HEK293 (cell line): ENCODE measurements around the gene EDA2R.

Experiments used
- CTCF ChIA-PET: fragments of 350-600 bp; formaldehyde crosslinking; extraction: SDS; loops from one replicate; lab custom pipeline; 2021; ENCODE audit warnings: antibody characterized with exemption; lab: Yijun Ruan, JAX
- POLR2A ChIA-PET: fragments of 300-600 bp; formaldehyde crosslinking; extraction: SDS; loops from one replicate; lab custom pipeline; 2020; ENCODE audit warnings: antibody characterized with exemption, inconsistent platforms; lab: Yijun Ruan, JAX
- H3K27ac ChIP-seq: fragments of 200-500 bp; sonication (Bioruptor generic); 2 replicates; pipeline ENCODE4 v1.5.1; 2014; ENCODE audit warnings: low read depth, low read length, control low read depth, inconsistent platforms; ENCODE audit errors: extremely low read depth
- H3K36me3 ChIP-seq, 2 experiments: fragments of 200-500 bp in 1 of 2; sonication (Bioruptor generic) in 1 of 2; 1 replicate in 1 of 2; 2 replicates in 1 of 2; pipeline ENCODE4 v1.5.1; 2014 to 2017; ENCODE audit warnings: inconsistent platforms in 2 of 2, low read length in 2 of 2; ENCODE audit not compliant: control insufficient read depth in 2 of 2, insufficient read depth in 1 of 2
- H3K4me1 ChIP-seq: fragments of 200-500 bp; sonication (Bioruptor generic); 2 replicates; pipeline ENCODE4 v1.5.1; 2014; ENCODE audit warnings: mild to moderate bottlenecking, low read length, inconsistent platforms; ENCODE audit not compliant: control insufficient read depth, insufficient read depth
- H3K4me3 ChIP-seq: 2 replicates; pipeline ENCODE4 v1.5.1; 2011; ENCODE audit warnings: low read depth, mild to moderate bottlenecking, control low read depth, low read length, moderate library complexity
- H3K9me3 ChIP-seq: fragments of 200-500 bp; sonication (Bioruptor generic); 2 replicates; pipeline ENCODE4 v1.5.1; 2014; ENCODE audit warnings: low read depth, low read length, inconsistent platforms; ENCODE audit not compliant: control insufficient read depth, insufficient read depth
- FEZF1 ChIP-seq: fragments of 450-650 bp; formaldehyde crosslinking; IDR thresholded peaks from 2 replicates; pipeline ENCODE4 v1.5.1; 2016; ENCODE audit warnings: missing biosample characterization, missing genetic modification characterization
- IKZF3 ChIP-seq: fragments of 450-650 bp; IDR thresholded peaks from 2 replicates; pipeline ENCODE4 v1.5.0; 2018; ENCODE audit warnings: missing biosample characterization, mild to moderate bottlenecking, missing genetic modification characterization, moderate library complexity
- MEIS1 ChIP-seq: sonication (generic); formaldehyde crosslinking; IDR thresholded peaks from 2 replicates; pipeline ENCODE4 v1.8.1; 2022; ENCODE audit warnings: missing genetic modification reagents, mild to moderate bottlenecking, borderline replicate concordance
- MYNN ChIP-seq: fragments of 450-650 bp; formaldehyde crosslinking; IDR thresholded peaks from 2 replicates; pipeline ENCODE4 v1.5.1; 2016; ENCODE audit warnings: missing biosample characterization, missing genetic modification characterization, borderline replicate concordance
- PRDM2 ChIP-seq: fragments of 450-650 bp; formaldehyde crosslinking; IDR thresholded peaks from 2 replicates; pipeline ENCODE4 v1.5.1; 2016; ENCODE audit warnings: missing biosample characterization, missing genetic modification characterization, borderline replicate concordance
- ZBTB21 ChIP-seq: fragments of 450-650 bp; formaldehyde crosslinking; IDR thresholded peaks from 2 replicates; pipeline ENCODE4 v1.5.1; 2017; ENCODE audit warnings: missing biosample characterization, missing genetic modification characterization
- ZBTB49 ChIP-seq: fragments of 450-650 bp; formaldehyde crosslinking; IDR thresholded peaks from 2 replicates; pipeline ENCODE4 v1.5.1; 2016; ENCODE audit warnings: missing biosample characterization, missing genetic modification characterization, low read depth
- ZFP3 ChIP-seq: fragments of 450-650 bp; formaldehyde crosslinking; IDR thresholded peaks from 2 replicates; pipeline ENCODE4 v1.5.1; 2016; ENCODE audit warnings: low read depth, missing biosample characterization, missing genetic modification characterization
- ZNF24 ChIP-seq: fragments of 450-650 bp; formaldehyde crosslinking; IDR thresholded peaks from 2 replicates; pipeline ENCODE4 v1.5.1; 2016; ENCODE audit warnings: missing biosample characterization, missing genetic modification characterization
- ZNF362 ChIP-seq: fragments of 450-650 bp; formaldehyde crosslinking; IDR thresholded peaks from 2 replicates; pipeline ENCODE4 v1.5.1; 2016; ENCODE audit warnings: missing biosample characterization, missing genetic modification characterization
- ZNF510 ChIP-seq: fragments of 450-650 bp; formaldehyde crosslinking; IDR thresholded peaks from 2 replicates; pipeline ENCODE4 v1.5.1; 2018; ENCODE audit warnings: mild to moderate bottlenecking, missing genetic modification characterization, missing biosample characterization; ENCODE audit not compliant: insufficient replicate concordance
- ZNF544 ChIP-seq: fragments of 450-650 bp; formaldehyde crosslinking; IDR thresholded peaks from 2 replicates; pipeline ENCODE4 v1.5.0; 2017; ENCODE audit warnings: missing biosample characterization, missing genetic modification characterization
- ZNF555 ChIP-seq: fragments of 450-650 bp; formaldehyde crosslinking; conservative IDR thresholded peaks from 2 replicates; pipeline ENCODE4 v1.5.1; 2017; ENCODE audit warnings: missing biosample characterization, mild to moderate bottlenecking, missing genetic modification characterization, inconsistent platforms
- ZNF610 ChIP-seq: fragments of 450-650 bp; formaldehyde crosslinking; IDR thresholded peaks from 2 replicates; pipeline ENCODE4 v1.5.1; 2016; ENCODE audit warnings: missing biosample characterization, missing genetic modification characterization, borderline replicate concordance
- ZNF639 ChIP-seq: fragments of 450-650 bp; formaldehyde crosslinking; IDR thresholded peaks from 2 replicates; pipeline ENCODE4 v1.5.1; 2016; ENCODE audit warnings: missing biosample characterization, missing genetic modification characterization
- ZNF658 ChIP-seq: fragments of 450-650 bp; formaldehyde crosslinking; IDR thresholded peaks from 2 replicates; pipeline ENCODE4; 2016; ENCODE audit warnings: missing biosample characterization, missing genetic modification characterization
- ZNF792 ChIP-seq: fragments of 450-650 bp; formaldehyde crosslinking; IDR thresholded peaks from 2 replicates; pipeline ENCODE4 v1.5.1; 2016; ENCODE audit warnings: missing biosample characterization, missing genetic modification characterization
- ZSCAN23 ChIP-seq: fragments of 450-650 bp; formaldehyde crosslinking; IDR thresholded peaks from 2 replicates; pipeline ENCODE4 v1.5.1; 2016; ENCODE audit warnings: missing biosample characterization, missing genetic modification characterization

The EDA2R gene

GRCh38 chrX:66632473-66632872 is 6.4 kb downstream of the EDA2R start (continued):
- TF ChIP-seq PRDM2 (no peak), ZNF610 (tag by site-specific recombination) (no peak), ZNF510 (no peak)

GRCh38 chrX:66625525-66625924 is 13.4 kb downstream of the EDA2R start:
- H3K4me3 ChIP-seq, result no peak overlapping the region

GRCh38 chrX:66622209-66622608 is 16.7 kb downstream of the EDA2R start:
- ChIA-PET POLR2A (no interaction called here), CTCF (no interaction called here)
- peaks cover 0 to 13% of the 10 kb centered on the region in 2 experiments; a peak in 1 of 3 replicates for H3K36me3 ChIP-seq
- H3K4me3 ChIP-seq, result no peak overlapping the region
- TF ChIP-seq ZFP3 (tag by site-specific recombination) (no peak), ZNF24 (tag by site-specific recombination) (no peak), ZNF544 (tag by site-specific recombination) (no peak), ZBTB49 (tag by site-specific recombination) (no peak), ZNF555 (tag by site-specific recombination) (no peak), ZNF658 (tag by site-specific recombination) (no peak), MYNN (tag by site-specific recombination) (no peak), ZSCAN23 (no peak)
- H3K9me3 ChIP-seq, result no peaks in the 10 kb centered on the region
- H3K27ac ChIP-seq, result no peak overlapping the region
- H3K4me1 ChIP-seq, result no peaks in the 10 kb centered on the region

More at GRCh38 chrX:66625525-66625924, 13.4 kb downstream of the EDA2R start:
- Histone ChIP-seq H3K36me3 (peaks cover 0 to 9% of the 10 kb centered on the region in 2 experiments; a peak in 1 of 3 replicates), H3K9me3 (no peaks in the 10 kb centered on the region; the same call in 1 of the 2 replicates), H3K4me1 (no peaks in the 10 kb centered on the region), H3K27ac (no peak overlapping the region)
- TF ChIP-seq FEZF1 (no peak), ZNF362 (tag by site-specific recombination) (no peak), ZBTB21 (tag by site-specific recombination) (no peak), ZNF639 (tag by site-specific recombination) (no peak), ZNF792 (tag by site-specific recombination) (no peak), MEIS1 (CRISPR knock-in tag) (no peak), IKZF3 (no peak)
- CTCF ChIA-PET, result no interaction called here
- POLR2A ChIA-PET, result no interaction called here
